SK-N-SH treated with all-trans-retinoic acid at 6 μM for 48 hours (cell line): Measurements from ENCODE around the gene GRIA4.
A peak's percentile ranks its signal among the peaks of the same experiment; 100 is the strongest.

Source experiments
- ATAC-seq: fragments of 200-7000 bp; cut with Tn5 transposase; 3 replicates; pipeline ENCODE4 v1.9.1; 2020; ENCODE audit warnings: mild to moderate bottlenecking, moderate library complexity
- ARNTL ChIP-seq: fragments of 450-650 bp; formaldehyde crosslinking; IDR thresholded peaks from 2 replicates; pipeline ENCODE4 v1.5.0; 2020; ENCODE audit warnings: low read depth, mild to moderate bottlenecking, moderate library complexity, borderline replicate concordance
- BACH2 ChIP-seq: fragments of 250-450 bp; sonication (Bioruptor Pico); IDR thresholded peaks from 2 replicates; pipeline ENCODE4 v1.9.0; 2021; ENCODE audit warnings: mild to moderate bottlenecking, borderline replicate concordance
- CSDC2 ChIP-seq: fragments of 250-450 bp; sonication (Bioruptor Pico); IDR thresholded peaks from 2 replicates; pipeline ENCODE4 v1.5.0; 2020; ENCODE audit warnings: mild to moderate bottlenecking, moderate library complexity
- CSRNP3 ChIP-seq: fragments of 250-450 bp; sonication (Bioruptor Pico); IDR thresholded peaks from 2 replicates; pipeline ENCODE4 v1.5.1; 2021; ENCODE audit warnings: mild to moderate bottlenecking, moderate library complexity
- GLIS3 ChIP-seq: fragments of 250-450 bp; sonication (Bioruptor Pico); IDR thresholded peaks from 2 replicates; pipeline ENCODE4 v1.5.0; 2020; ENCODE audit warnings: mild to moderate bottlenecking, moderate library complexity
- ISL1 ChIP-seq: fragments of 250-450 bp; sonication (Bioruptor Pico); IDR thresholded peaks from 2 replicates; pipeline ENCODE4 v2.1.2; 2022; ENCODE audit warnings: mild to moderate bottlenecking, moderate library complexity
- OSR1 ChIP-seq: fragments of 250-450 bp; sonication (Bioruptor Pico); IDR thresholded peaks from 2 replicates; pipeline ENCODE4 v1.8.0; 2022; ENCODE audit warnings: moderate library complexity, mild to moderate bottlenecking, inconsistent platforms
- PATZ1 ChIP-seq: fragments of 250-450 bp; sonication (Bioruptor Pico); IDR thresholded peaks from 2 replicates; pipeline ENCODE4 v1.8.0; 2020; ENCODE audit warnings: mild to moderate bottlenecking, moderate library complexity, borderline replicate concordance
- POU6F1 ChIP-seq: fragments of 250-450 bp; sonication (Bioruptor Pico); IDR thresholded peaks from 2 replicates; pipeline ENCODE4 v1.8.0; 2021; ENCODE audit warnings: low read depth, mild to moderate bottlenecking, moderate library complexity, borderline replicate concordance
- PPARA ChIP-seq: fragments of 250-450 bp; sonication (Bioruptor Pico); IDR thresholded peaks from 2 replicates; pipeline ENCODE4 v1.5.0; 2020; ENCODE audit warnings: mild to moderate bottlenecking, borderline replicate concordance
- RARB ChIP-seq: fragments of 250-450 bp; sonication (Bioruptor Pico); IDR thresholded peaks from 2 replicates; pipeline ENCODE4 v1.8.0; 2021; ENCODE audit warnings: mild to moderate bottlenecking, moderate library complexity
- TCF4 ChIP-seq: fragments of 250-450 bp; sonication (Bioruptor Pico); IDR thresholded peaks from 2 replicates; pipeline ENCODE4 v1.8.0; 2021; ENCODE audit warnings: mild to moderate bottlenecking, moderate library complexity, borderline replicate concordance
- TOX ChIP-seq: fragments of 250-450 bp; sonication (Bioruptor Pico); IDR thresholded peaks from 2 replicates; pipeline ENCODE4 v1.8.0; 2021; ENCODE audit warnings: mild to moderate bottlenecking, moderate library complexity, borderline replicate concordance
- TSHZ2 ChIP-seq: fragments of 250-450 bp; sonication (Bioruptor Pico); IDR thresholded peaks from 2 replicates; pipeline ENCODE4 v1.5.0; 2020; ENCODE audit warnings: mild to moderate bottlenecking, moderate library complexity
- ZC3H10 ChIP-seq: fragments of 250-450 bp; sonication (Bioruptor Pico); IDR thresholded peaks from 2 replicates; pipeline ENCODE4 v1.5.1; 2021; ENCODE audit warnings: mild to moderate bottlenecking, moderate library complexity
- ZFP3 ChIP-seq: fragments of 250-450 bp; sonication (Bioruptor Pico); IDR thresholded peaks from 2 replicates; pipeline ENCODE4 v1.5.0; 2020; ENCODE audit warnings: mild to moderate bottlenecking, moderate library complexity
- ZNF565 ChIP-seq: fragments of 450-650 bp; formaldehyde crosslinking; conservative IDR thresholded peaks from 2 replicates; pipeline ENCODE4 v1.5.0; 2020; ENCODE audit warnings: low read depth, mild to moderate bottlenecking, moderate library complexity
- ZNF70 ChIP-seq: fragments of 450-650 bp; formaldehyde crosslinking; IDR thresholded peaks from 2 replicates; pipeline ENCODE4 v1.5.0; 2020; ENCODE audit warnings: mild to moderate bottlenecking, moderate library complexity
- ZNF8 ChIP-seq: fragments of 450-650 bp; formaldehyde crosslinking; IDR thresholded peaks from 2 replicates; pipeline ENCODE4 v1.5.0; 2020; ENCODE audit warnings: mild to moderate bottlenecking, moderate library complexity

The GRIA4 gene

GRCh38 chr11:105718641-105719040 is 108.8 kb downstream of the GRIA4 start (continued):
- no peak for TF ChIP-seq CSRNP3
- TF ChIP-seq PPARA (CRISPR knock-in tag): no peak
- TF ChIP-seq ZNF565 (CRISPR knock-in tag): no peak
- TF ChIP-seq POU6F1: no peak
- TF ChIP-seq TOX (CRISPR knock-in tag): no peak
- TF ChIP-seq GLIS3 (CRISPR knock-in tag): no peak

- peak; percentile 63 for ATAC-seq
Observed at GRCh38 chr11:105719073-105719822, 109.4 kb downstream of the GRIA4 start.

More at GRCh38 chr11:105719073-105719822, 109.4 kb downstream of the GRIA4 start:
- TF ChIP-seq ZNF70 (CRISPR knock-in tag) (no peak), RARB (CRISPR knock-in tag) (no peak), TCF4 (CRISPR knock-in tag) (no peak), BACH2 (no peak), OSR1 (CRISPR knock-in tag) (no peak), POU6F1 (no peak), ZNF8 (CRISPR knock-in tag) (no peak), PPARA (CRISPR knock-in tag) (no peak), TOX (CRISPR knock-in tag) (no peak), ISL1 (CRISPR knock-in tag) (no peak), ARNTL (no peak), ZFP3 (CRISPR knock-in tag) (no peak), CSDC2 (no peak), PATZ1 (CRISPR knock-in tag) (no peak), TSHZ2 (CRISPR knock-in tag) (no peak), ZC3H10 (CRISPR knock-in tag) (no peak)
- TF ChIP-seq, all 23 proteins: peak for 0
